ENCODE data around the gene COL27A1.

- TF ChIP-seq CTCF (IDR thresholded peaks at IDR 0.05) (no peak), POLR2A (IDR thresholded peaks at IDR 0.05) (no peak)
These were observed 135.2 kb downstream of the COL27A1 start for GRCh38 chr9:114290561-114290986.

All from adrenal gland (tissue), 5 donors.